K562 (cell line): Measurements from ENCODE around the gene KTN1. TPM values are rescaled to one million over a fixed set of nuclear protein-coding genes. Genes with fewer than 3 reads are reported as not detected.

Source experiments
- BMI1 ChIP-seq: fragments of 150-350 bp; IDR thresholded peaks from 2 replicates; pipeline ENCODE4 v1.6.1; 2014; ENCODE audit warnings: low read length
- BRCA1 ChIP-seq, 2 experiments: fragments of 450-650 bp in 1 of 2; sonication (generic) in 1 of 2; formaldehyde crosslinking in 1 of 2; IDR thresholded peaks; 2 replicates each; pipeline versions ENCODE4 v1.5.0 to v1.6.1; 2017 to 2020; ENCODE audit warnings: mild to moderate bottlenecking in 1 of 2, missing genetic modification reagents in 1 of 2
- SOX6 ChIP-seq: fragments of 450-650 bp; IDR thresholded peaks from 2 replicates; pipeline ENCODE4 v1.6.1; 2014; ENCODE audit warnings: mild to moderate bottlenecking
- polyA plus RNA-seq, 8 experiments: library from polyadenylated mRNA; depleted of rRNA in 4 of 8; stranded (reverse) in 5 of 8; unstranded in 3 of 8; fragments of >200 nt; fragmentation: Nextera tagmentation in 2 of 8; fragmentation: Illumina TruSeq in 1 of 8; extraction: Ambion mirVana in 2 of 8; extraction: Trizol in 1 of 8; gene quantifications; 2 replicates each; pipeline versions ENCODE4 v1.2.1 to v1.2.3, GENCODE V29; 2011 to 2014; ENCODE audit warnings: inconsistent platforms in 1 of 8, missing spikeins in 1 of 8
- total RNA-seq, 7 experiments: library from RNA; depleted of rRNA in 6 of 7; stranded (reverse); fragments of >200 nt in 6 of 7; fragmentation: Illumina TruSeq in 2 of 7; extraction: Trizol in 2 of 7; gene quantifications; 2 replicates each; pipeline versions ENCODE4 v1.2.1 to v1.2.3, GENCODE V29; 2011 to 2021; ENCODE audit warnings: low replicate concordance in 1 of 7
- TF ChIP-seq, protein P1 (sequence below): fragments of 450-650 bp; IDR thresholded peaks from 2 replicates; pipeline ENCODE4 v1.7.1; 2018; ENCODE audit warnings: mild to moderate bottlenecking, low read depth; ENCODE audit not compliant: partially characterized antibody
- TF ChIP-seq, protein P2 (sequence below), 2 experiments: fragments of 450-650 bp; formaldehyde crosslinking in 1 of 2; IDR thresholded peaks; 2 replicates each; pipeline versions ENCODE4 v1.4.0 to v1.6.1; 2014 to 2020; ENCODE audit warnings: mild to moderate bottlenecking in 2 of 2, borderline replicate concordance in 1 of 2, low read depth in 1 of 2
- TF ChIP-seq, protein P3 (sequence below): fragments of 450-650 bp; formaldehyde crosslinking; IDR thresholded peaks from 2 replicates; pipeline ENCODE4 v1.4.0; 2020; ENCODE audit warnings: mild to moderate bottlenecking, moderate library complexity

Gene KTN1
- total and polyA plus RNA-seq, 9 of the 15 experiments (the other 6 are each of a cell fraction or from before 2014, with no cell fraction given), result 34.8 to 120 (median 63.6) TPM

DNA sequence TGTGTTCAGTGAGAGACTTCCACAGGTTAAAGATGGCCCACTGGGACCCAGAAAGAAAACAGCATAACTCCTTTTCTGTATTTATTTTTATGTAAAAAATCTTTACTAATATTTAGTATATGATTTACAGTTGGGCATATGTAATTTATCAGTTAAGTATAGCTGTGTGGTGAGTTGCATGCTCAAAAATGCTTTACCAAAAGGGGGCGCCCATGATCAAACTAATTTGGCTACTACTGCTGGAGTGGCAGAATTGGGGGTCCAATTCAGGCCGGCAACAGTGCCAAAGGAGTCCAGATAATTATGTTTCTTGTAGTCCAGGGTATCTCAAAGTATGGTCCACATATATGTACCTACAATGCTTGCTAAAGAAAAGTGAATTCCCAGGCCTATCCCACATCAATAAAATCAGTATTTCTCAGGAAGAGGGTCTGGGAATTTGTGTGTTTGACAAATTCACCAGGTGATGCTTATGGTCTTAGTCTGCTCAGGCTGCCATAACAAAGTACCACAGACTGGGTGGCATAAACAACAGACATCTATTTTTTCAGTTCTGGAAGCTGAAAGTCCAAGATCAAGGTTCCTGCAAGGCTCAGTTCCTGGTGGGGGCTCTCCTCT, 152.0 kb downstream of the KTN1 start (continued):
- TF ChIP-seq, protein P1, sequence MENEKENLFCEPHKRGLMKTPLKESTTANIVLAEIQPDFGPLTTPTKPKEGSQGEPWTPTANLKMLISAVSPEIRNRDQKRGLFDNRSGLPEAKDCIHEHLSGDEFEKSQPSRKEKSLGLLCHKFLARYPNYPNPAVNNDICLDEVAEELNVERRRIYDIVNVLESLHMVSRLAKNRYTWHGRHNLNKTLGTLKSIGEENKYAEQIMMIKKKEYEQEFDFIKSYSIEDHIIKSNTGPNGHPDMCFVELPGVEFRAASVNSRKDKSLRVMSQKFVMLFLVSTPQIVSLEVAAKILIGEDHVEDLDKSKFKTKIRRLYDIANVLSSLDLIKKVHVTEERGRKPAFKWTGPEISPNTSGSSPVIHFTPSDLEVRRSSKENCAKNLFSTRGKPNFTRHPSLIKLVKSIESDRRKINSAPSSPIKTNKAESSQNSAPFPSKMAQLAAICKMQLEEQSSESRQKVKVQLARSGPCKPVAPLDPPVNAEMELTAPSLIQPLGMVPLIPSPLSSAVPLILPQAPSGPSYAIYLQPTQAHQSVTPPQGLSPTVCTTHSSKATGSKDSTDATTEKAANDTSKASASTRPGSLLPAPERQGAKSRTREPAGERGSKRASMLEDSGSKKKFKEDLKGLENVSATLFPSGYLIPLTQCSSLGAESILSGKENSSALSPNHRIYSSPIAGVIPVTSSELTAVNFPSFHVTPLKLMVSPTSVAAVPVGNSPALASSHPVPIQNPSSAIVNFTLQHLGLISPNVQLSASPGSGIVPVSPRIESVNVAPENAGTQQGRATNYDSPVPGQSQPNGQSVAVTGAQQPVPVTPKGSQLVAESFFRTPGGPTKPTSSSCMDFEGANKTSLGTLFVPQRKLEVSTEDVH, result no peak
- TF ChIP-seq, protein P2, sequence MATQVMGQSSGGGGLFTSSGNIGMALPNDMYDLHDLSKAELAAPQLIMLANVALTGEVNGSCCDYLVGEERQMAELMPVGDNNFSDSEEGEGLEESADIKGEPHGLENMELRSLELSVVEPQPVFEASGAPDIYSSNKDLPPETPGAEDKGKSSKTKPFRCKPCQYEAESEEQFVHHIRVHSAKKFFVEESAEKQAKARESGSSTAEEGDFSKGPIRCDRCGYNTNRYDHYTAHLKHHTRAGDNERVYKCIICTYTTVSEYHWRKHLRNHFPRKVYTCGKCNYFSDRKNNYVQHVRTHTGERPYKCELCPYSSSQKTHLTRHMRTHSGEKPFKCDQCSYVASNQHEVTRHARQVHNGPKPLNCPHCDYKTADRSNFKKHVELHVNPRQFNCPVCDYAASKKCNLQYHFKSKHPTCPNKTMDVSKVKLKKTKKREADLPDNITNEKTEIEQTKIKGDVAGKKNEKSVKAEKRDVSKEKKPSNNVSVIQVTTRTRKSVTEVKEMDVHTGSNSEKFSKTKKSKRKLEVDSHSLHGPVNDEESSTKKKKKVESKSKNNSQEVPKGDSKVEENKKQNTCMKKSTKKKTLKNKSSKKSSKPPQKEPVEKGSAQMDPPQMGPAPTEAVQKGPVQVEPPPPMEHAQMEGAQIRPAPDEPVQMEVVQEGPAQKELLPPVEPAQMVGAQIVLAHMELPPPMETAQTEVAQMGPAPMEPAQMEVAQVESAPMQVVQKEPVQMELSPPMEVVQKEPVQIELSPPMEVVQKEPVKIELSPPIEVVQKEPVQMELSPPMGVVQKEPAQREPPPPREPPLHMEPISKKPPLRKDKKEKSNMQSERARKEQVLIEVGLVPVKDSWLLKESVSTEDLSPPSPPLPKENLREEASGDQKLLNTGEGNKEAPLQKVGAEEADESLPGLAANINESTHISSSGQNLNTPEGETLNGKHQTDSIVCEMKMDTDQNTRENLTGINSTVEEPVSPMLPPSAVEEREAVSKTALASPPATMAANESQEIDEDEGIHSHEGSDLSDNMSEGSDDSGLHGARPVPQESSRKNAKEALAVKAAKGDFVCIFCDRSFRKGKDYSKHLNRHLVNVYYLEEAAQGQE (IDR thresholded peaks at IDR 0.05; ENCODE audit: borderline replicate concordance), result peak; percentile 48; the same call in 1 of the 2 replicates
- TF ChIP-seq, protein P2 (CRISPR knock-in tag; IDR thresholded peaks at IDR 0.05; ENCODE audit: low read depth), result no peak
- TF ChIP-seq BMI1, result no peak
- TF ChIP-seq, protein P3, sequence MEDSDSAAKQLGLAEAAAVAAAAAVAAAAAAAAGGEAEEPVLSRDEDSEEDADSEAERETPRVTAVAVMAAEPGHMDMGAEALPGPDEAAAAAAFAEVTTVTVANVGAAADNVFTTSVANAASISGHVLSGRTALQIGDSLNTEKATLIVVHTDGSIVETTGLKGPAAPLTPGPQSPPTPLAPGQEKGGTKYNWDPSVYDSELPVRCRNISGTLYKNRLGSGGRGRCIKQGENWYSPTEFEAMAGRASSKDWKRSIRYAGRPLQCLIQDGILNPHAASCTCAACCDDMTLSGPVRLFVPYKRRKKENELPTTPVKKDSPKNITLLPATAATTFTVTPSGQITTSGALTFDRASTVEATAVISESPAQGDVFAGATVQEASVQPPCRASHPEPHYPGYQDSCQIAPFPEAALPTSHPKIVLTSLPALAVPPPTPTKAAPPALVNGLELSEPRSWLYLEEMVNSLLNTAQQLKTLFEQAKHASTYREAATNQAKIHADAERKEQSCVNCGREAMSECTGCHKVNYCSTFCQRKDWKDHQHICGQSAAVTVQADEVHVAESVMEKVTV (CRISPR knock-in tag), result peak; percentile 35; the same call in 1 of the 2 replicates
- TF ChIP-seq SOX6, result no peak
- TF ChIP-seq BRCA1 (IDR thresholded peaks at IDR 0.05), result no peak
- no peak for TF ChIP-seq BRCA1 (CRISPR knock-in tag; IDR thresholded peaks at IDR 0.05)
